Measurements from ENCODE around the gene ATN1. TPM values are rescaled to one million over a fixed set of nuclear protein-coding genes. Genes with fewer than 3 reads are reported as not detected.
A peak's percentile ranks its signal among the peaks of the same experiment; 100 is the strongest.

ATN1 gene
- total RNA-seq, 1 donor from 2014 or later = 149 TPM

- DNase-seq (peak; percentile 67), ATAC-seq (no peak)
- H3K27ac ChIP-seq = peak overlapping the region; percentile 94
- intact Hi-C loops (cut with DNase I) = loop anchor here (10.0 kb wide), 1 partner anchor 155 kb away; no protein-coding TSS in a partner anchor
- H3K4me3 ChIP-seq = no peak overlapping the region
- no peaks in the 10 kb centered on the region for H3K27me3 ChIP-seq
- TF ChIP-seq CTCF (IDR thresholded peaks at IDR 0.05) = no peak
- H3K9me3 ChIP-seq = no peaks in the 10 kb centered on the region
- H3K36me3 ChIP-seq = no peaks in the 10 kb centered on the region
- peaks cover 67% of the 10 kb centered on the region for H3K4me1 ChIP-seq
These were observed 32.2 kb downstream of the ATN1 start for GRCh38 chr12:6959805-6960592.

- Histone ChIP-seq H3K36me3 (peaks cover 7% of the 10 kb centered on the region), H3K27me3 (no peaks in the 10 kb centered on the region), H3K4me3 (peak overlapping the region; percentile 46), H3K4me1 (peaks cover 67% of the 10 kb centered on the region), H3K27ac (peak overlapping the region; percentile 94), H3K9me3 (no peaks in the 10 kb centered on the region)
- no peak for ATAC-seq
- intact Hi-C loops (cut with DNase I) = loop anchor here (10.0 kb wide), 1 partner anchor 154 kb away; no protein-coding TSS in a partner anchor
- TF ChIP-seq CTCF (IDR thresholded peaks at IDR 0.05) = peak; percentile 9
- peak; percentile 65 for DNase-seq
These were observed 33.0 kb downstream of the ATN1 start for GRCh38 chr12:6960593-6961277.

- intact Hi-C loops (cut with DNase I) = loop anchor here (10.0 kb wide), 1 partner anchor 154 kb away; no protein-coding TSS in a partner anchor
- peak overlapping the region; percentile 46 for H3K4me3 ChIP-seq
- ATAC-seq (peak; percentile 63), DNase-seq (peak; percentile 94)
- peaks cover 12% of the 10 kb centered on the region for H3K36me3 ChIP-seq
- no peaks in the 10 kb centered on the region for H3K9me3 ChIP-seq
- peaks cover 67% of the 10 kb centered on the region for H3K4me1 ChIP-seq
- TF ChIP-seq CTCF (IDR thresholded peaks at IDR 0.05) = no peak
- peak overlapping the region; percentile 94 for H3K27ac ChIP-seq
- H3K27me3 ChIP-seq = no peaks in the 10 kb centered on the region
These were observed 33.5 kb downstream of the ATN1 start for GRCh38 chr12:6961278-6961694.

DNA sequence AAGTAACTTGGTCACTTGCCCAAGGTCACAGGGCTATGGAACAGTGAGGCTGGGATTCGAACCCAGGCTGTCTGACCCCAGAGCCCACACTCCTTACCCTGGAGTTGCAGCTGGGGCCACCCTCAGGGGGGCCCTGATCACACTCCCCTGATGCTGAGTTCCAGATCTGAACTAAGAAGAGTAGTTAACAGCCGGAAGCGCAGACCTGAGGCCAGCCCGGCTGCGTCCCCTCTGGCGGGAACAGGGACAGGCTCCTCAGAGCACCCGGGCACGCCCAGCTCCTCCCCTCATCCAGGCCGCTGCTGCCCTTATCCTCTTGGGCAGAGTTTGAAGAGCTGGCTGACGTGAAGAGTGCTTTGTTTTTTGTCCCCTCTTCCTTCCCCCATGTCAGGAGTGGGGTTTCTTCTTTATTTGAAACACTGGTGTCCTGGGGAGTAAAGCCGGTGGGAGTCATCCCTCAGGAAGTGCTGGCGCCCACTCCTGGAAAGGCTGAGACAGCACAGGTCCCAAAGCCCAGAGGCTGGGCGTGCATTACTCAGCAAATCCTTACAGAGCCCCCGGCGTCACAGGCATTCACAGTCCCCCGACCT is 34.0 kb downstream of the ATN1 start:
- intact Hi-C loops (cut with DNase I) = loop anchor here (10.0 kb wide), 1 partner anchor 153 kb away; no protein-coding TSS in a partner anchor
- Histone ChIP-seq H3K27me3 (no peaks in the 10 kb centered on the region), H3K4me3 (peak overlapping the region; percentile 46), H3K27ac (peak overlapping the region; percentile 94), H3K36me3 (peaks cover 17% of the 10 kb centered on the region), H3K9me3 (no peaks in the 10 kb centered on the region), H3K4me1 (peaks cover 66% of the 10 kb centered on the region)
- peak; percentile 42 for TF ChIP-seq CTCF (IDR thresholded peaks at IDR 0.05)
- DNase-seq (peak; percentile 89), ATAC-seq (peak; percentile 56)

DNA sequence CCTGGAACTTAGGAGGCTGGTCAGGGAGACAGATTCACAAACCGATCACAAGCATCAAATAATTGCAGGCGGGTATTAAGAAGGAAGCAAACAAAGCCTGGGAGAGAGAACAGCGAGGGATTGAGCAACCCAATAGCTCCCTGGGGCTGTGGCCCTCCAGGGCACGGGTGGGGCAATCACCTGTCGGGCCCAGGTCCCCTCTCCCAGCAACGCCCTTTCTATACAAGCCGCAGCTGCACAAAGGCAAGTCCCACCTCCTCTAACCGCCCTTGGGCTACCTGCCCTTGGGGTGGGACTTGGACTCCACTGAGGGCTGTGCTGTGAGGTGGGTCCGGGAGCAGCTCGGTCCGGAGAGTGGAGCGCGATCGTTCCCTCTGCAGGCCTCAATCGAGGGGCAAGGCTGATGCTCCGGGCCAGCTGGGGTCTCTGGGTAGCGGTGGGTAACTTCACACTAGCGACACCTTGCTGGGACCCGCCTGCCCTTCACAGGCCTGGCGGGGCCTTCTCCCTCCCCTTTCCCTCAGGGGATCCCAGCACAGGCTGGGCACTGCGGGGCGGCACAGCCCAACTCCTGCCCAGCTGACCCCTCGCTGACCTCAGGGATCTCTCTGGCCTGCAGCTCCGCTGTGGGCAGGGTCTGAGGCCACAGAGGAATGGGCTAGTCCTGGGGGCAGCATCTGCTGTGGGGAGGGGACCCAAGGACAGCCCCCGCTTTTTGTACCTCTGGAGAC is 34.7 kb downstream of the ATN1 start:
- no peak for TF ChIP-seq CTCF (IDR thresholded peaks at IDR 0.05)
- ATAC-seq (peak; percentile 61), DNase-seq (peak; percentile 88)
- Histone ChIP-seq H3K36me3 (peaks cover 24% of the 10 kb centered on the region), H3K27me3 (no peaks in the 10 kb centered on the region), H3K4me3 (peak overlapping the region; percentile 46), H3K4me1 (peaks cover 59% of the 10 kb centered on the region), H3K27ac (peak overlapping the region; percentile 94), H3K9me3 (no peaks in the 10 kb centered on the region)
- intact Hi-C loops (cut with DNase I) = loop anchor here (10.0 kb wide), 1 partner anchor 152 kb away; no protein-coding TSS in a partner anchor
